WTC11 (cell line): ENCODE results near the gene PRR32. TPM values are rescaled to one million over a fixed set of nuclear protein-coding genes. Genes with fewer than 3 reads are reported as not detected.

Source experiments
- ATAC-seq: fragments of 200-7000 bp; cut with Tn5 transposase; 2 replicates; pipeline ENCODE4 v1.10.0; 2021; ENCODE audit warnings: mild to moderate bottlenecking, moderate library complexity
- CTCF ChIA-PET: fragments of 300-600 bp; sonication (Branson Sonifier 250); formaldehyde crosslinking; loops from one replicate; lab custom pipeline; 2021; ENCODE audit warnings: antibody characterized with exemption; lab: Charles Lee
- POLR2A ChIA-PET: fragments of 350-600 bp; sonication (Branson Sonifier 250); formaldehyde crosslinking; loops from one replicate; lab custom pipeline; 2021; ENCODE audit warnings: antibody characterized with exemption; lab: Charles Lee
- DNase-seq: peaks from one replicate; pipeline ENCODE4 v3.0.0; 2021; ENCODE audit warnings: low spot score
- H3K27ac Mint-ChIP-seq: 2 replicates; pipeline ENCODE4 v1.8.0; 2021; ENCODE audit warnings: mixed read lengths
- H3K27me3 Mint-ChIP-seq: 2 replicates; pipeline ENCODE4 v1.8.0; 2021; ENCODE audit warnings: low read depth, mild to moderate bottlenecking, moderate library complexity, mixed read lengths
- H3K36me3 Mint-ChIP-seq: 2 replicates; pipeline ENCODE4 v1.8.0; 2021; ENCODE audit warnings: mixed read lengths
- H3K4me1 Mint-ChIP-seq: 2 replicates; pipeline ENCODE4 v1.8.0; 2022; ENCODE audit warnings: mixed read lengths
- H3K4me3 Mint-ChIP-seq: 2 replicates; pipeline ENCODE4 v1.8.0; 2021; ENCODE audit warnings: mild to moderate bottlenecking, moderate library complexity, mixed read lengths
- H3K9me3 Mint-ChIP-seq: 2 replicates; pipeline ENCODE4 v1.8.0; 2021; ENCODE audit warnings: mixed read lengths
- CREB1 ChIP-seq: sonication (generic); formaldehyde crosslinking; IDR thresholded peaks from 2 replicates; pipeline ENCODE4 v1.8.0; 2023; ENCODE audit warnings: mild to moderate bottlenecking, missing genetic modification reagents
- EMX1 ChIP-seq: fragments of 250-450 bp; sonication (Bioruptor Pico); IDR thresholded peaks from 2 replicates; pipeline ENCODE4 v1.8.0; 2021; ENCODE audit warnings: mild to moderate bottlenecking
- NR3C1 ChIP-seq: sonication (generic); formaldehyde crosslinking; conservative IDR thresholded peaks from 2 replicates; pipeline ENCODE4 v1.8.1; 2023; ENCODE audit warnings: low read depth, mild to moderate bottlenecking, missing genetic modification reagents
- SMAD4 ChIP-seq: sonication (generic); formaldehyde crosslinking; IDR thresholded peaks from 2 replicates; pipeline ENCODE4 v1.8.0; 2022; ENCODE audit warnings: mild to moderate bottlenecking, missing genetic modification reagents
- SOX15 ChIP-seq: fragments of 250-450 bp; sonication (Bioruptor Pico); IDR thresholded peaks from 2 replicates; pipeline ENCODE4 v1.9.0; 2021; ENCODE audit warnings: mild to moderate bottlenecking
- TEAD1 ChIP-seq: sonication (generic); formaldehyde crosslinking; IDR thresholded peaks from 2 replicates; pipeline ENCODE4 v1.8.0; 2022; ENCODE audit warnings: mild to moderate bottlenecking, missing genetic modification reagents
- ZBTB43 ChIP-seq: sonication (generic); formaldehyde crosslinking; IDR thresholded peaks from 2 replicates; pipeline ENCODE4 v1.8.1; 2023; ENCODE audit warnings: mild to moderate bottlenecking, missing genetic modification reagents
- ZNF121 ChIP-seq: sonication (generic); formaldehyde crosslinking; IDR thresholded peaks from 2 replicates; pipeline ENCODE4 v1.8.0; 2023; ENCODE audit warnings: missing genetic modification reagents
- ZNF671 ChIP-seq: fragments of 250-450 bp; sonication (Bioruptor Pico); IDR thresholded peaks from 2 replicates; pipeline ENCODE4 v1.8.0; 2021; ENCODE audit warnings: mild to moderate bottlenecking
- ZSCAN18 ChIP-seq: fragments of 250-450 bp; sonication (Bioruptor Pico); IDR thresholded peaks from 2 replicates; pipeline ENCODE4 v2.1.2; 2022; ENCODE audit warnings: mild to moderate bottlenecking, moderate library complexity
- total RNA-seq: library from RNA; stranded (reverse); gene quantifications from 3 replicates; pipeline ENCODE4 v1.2.3, GENCODE V29; 2021
- TF ChIP-seq, protein P1 (sequence below): sonication (generic); formaldehyde crosslinking; IDR thresholded peaks from 2 replicates; pipeline ENCODE4 v1.8.1; 2023; ENCODE audit warnings: mild to moderate bottlenecking, missing genetic modification reagents
- TF ChIP-seq, protein P2 (sequence below): fragments of 250-450 bp; sonication (Bioruptor Pico); IDR thresholded peaks from 2 replicates; pipeline ENCODE4 v1.9.0; 2021; ENCODE audit warnings: mild to moderate bottlenecking
- TF ChIP-seq, protein P3 (sequence below): sonication (generic); formaldehyde crosslinking; IDR thresholded peaks from 2 replicates; pipeline ENCODE4 v1.8.0; 2023; ENCODE audit warnings: missing genetic modification reagents, mild to moderate bottlenecking, borderline replicate concordance
- TF ChIP-seq, protein P4 (sequence below): sonication (generic); formaldehyde crosslinking; IDR thresholded peaks from 2 replicates; pipeline ENCODE4 v1.8.1; 2022; ENCODE audit warnings: mild to moderate bottlenecking, missing genetic modification reagents, moderate library complexity, borderline replicate concordance

Gene PRR32
- total RNA-seq, 1 experiment from 2014 or later = not detected

GRCh38 chrX:126847143-126847542 lies 27.6 kb downstream of the PRR32 start:
- Mint-ChIP-seq H3K4me1 (no peaks in the 10 kb centered on the region), H3K36me3 (no peaks in the 10 kb centered on the region), H3K27ac (no peak overlapping the region), H3K9me3 (peaks cover 3% of the 10 kb centered on the region; the same call in 1 of the 2 replicates), H3K4me3 (no peak overlapping the region), H3K27me3 (no peaks in the 10 kb centered on the region)
- POLR2A ChIA-PET = no interaction called here
- DNase-seq (no peak), ATAC-seq (no peak)
- CTCF ChIA-PET = no interaction called here
- TF ChIP-seq SMAD4 (CRISPR knock-in tag) = no peak
- no peak for TF ChIP-seq EMX1 (CRISPR knock-in tag)

GRCh38 chrX:126855839-126856524 lies 36.5 kb downstream of the PRR32 start:
- ATAC-seq (no peak), DNase-seq (no peak)
- ChIA-PET CTCF (no interaction called here), POLR2A (no interaction called here)
- no peak overlapping the region for H3K4me3 Mint-ChIP-seq
- H3K27me3 Mint-ChIP-seq = no peaks in the 10 kb centered on the region
- H3K36me3 Mint-ChIP-seq = no peaks in the 10 kb centered on the region
- H3K4me1 Mint-ChIP-seq = no peaks in the 10 kb centered on the region
- H3K9me3 Mint-ChIP-seq = peaks cover 15% of the 10 kb centered on the region
- no peak overlapping the region for H3K27ac Mint-ChIP-seq
- TF ChIP-seq, protein P1, sequence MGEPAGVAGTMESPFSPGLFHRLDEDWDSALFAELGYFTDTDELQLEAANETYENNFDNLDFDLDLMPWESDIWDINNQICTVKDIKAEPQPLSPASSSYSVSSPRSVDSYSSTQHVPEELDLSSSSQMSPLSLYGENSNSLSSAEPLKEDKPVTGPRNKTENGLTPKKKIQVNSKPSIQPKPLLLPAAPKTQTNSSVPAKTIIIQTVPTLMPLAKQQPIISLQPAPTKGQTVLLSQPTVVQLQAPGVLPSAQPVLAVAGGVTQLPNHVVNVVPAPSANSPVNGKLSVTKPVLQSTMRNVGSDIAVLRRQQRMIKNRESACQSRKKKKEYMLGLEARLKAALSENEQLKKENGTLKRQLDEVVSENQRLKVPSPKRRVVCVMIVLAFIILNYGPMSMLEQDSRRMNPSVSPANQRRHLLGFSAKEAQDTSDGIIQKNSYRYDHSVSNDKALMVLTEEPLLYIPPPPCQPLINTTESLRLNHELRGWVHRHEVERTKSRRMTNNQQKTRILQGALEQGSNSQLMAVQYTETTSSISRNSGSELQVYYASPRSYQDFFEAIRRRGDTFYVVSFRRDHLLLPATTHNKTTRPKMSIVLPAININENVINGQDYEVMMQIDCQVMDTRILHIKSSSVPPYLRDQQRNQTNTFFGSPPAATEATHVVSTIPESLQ (CRISPR knock-in tag) = no peak
- TF ChIP-seq TEAD1 (no peak), ZNF671 (CRISPR knock-in tag) (no peak), ZSCAN18 (CRISPR knock-in tag) (no peak), ZNF121 (no peak), ZBTB43 (CRISPR knock-in tag) (no peak), CREB1 (CRISPR knock-in tag) (no peak), SOX15 (CRISPR knock-in tag) (no peak), NR3C1 (CRISPR knock-in tag) (no peak)
- TF ChIP-seq, protein P2, sequence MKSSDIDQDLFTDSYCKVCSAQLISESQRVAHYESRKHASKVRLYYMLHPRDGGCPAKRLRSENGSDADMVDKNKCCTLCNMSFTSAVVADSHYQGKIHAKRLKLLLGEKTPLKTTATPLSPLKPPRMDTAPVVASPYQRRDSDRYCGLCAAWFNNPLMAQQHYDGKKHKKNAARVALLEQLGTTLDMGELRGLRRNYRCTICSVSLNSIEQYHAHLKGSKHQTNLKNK (CRISPR knock-in tag) = no peak
- TF ChIP-seq, protein P3, sequence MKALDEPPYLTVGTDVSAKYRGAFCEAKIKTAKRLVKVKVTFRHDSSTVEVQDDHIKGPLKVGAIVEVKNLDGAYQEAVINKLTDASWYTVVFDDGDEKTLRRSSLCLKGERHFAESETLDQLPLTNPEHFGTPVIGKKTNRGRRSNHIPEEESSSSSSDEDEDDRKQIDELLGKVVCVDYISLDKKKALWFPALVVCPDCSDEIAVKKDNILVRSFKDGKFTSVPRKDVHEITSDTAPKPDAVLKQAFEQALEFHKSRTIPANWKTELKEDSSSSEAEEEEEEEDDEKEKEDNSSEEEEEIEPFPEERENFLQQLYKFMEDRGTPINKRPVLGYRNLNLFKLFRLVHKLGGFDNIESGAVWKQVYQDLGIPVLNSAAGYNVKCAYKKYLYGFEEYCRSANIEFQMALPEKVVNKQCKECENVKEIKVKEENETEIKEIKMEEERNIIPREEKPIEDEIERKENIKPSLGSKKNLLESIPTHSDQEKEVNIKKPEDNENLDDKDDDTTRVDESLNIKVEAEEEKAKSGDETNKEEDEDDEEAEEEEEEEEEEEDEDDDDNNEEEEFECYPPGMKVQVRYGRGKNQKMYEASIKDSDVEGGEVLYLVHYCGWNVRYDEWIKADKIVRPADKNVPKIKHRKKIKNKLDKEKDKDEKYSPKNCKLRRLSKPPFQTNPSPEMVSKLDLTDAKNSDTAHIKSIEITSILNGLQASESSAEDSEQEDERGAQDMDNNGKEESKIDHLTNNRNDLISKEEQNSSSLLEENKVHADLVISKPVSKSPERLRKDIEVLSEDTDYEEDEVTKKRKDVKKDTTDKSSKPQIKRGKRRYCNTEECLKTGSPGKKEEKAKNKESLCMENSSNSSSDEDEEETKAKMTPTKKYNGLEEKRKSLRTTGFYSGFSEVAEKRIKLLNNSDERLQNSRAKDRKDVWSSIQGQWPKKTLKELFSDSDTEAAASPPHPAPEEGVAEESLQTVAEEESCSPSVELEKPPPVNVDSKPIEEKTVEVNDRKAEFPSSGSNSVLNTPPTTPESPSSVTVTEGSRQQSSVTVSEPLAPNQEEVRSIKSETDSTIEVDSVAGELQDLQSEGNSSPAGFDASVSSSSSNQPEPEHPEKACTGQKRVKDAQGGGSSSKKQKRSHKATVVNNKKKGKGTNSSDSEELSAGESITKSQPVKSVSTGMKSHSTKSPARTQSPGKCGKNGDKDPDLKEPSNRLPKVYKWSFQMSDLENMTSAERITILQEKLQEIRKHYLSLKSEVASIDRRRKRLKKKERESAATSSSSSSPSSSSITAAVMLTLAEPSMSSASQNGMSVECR (CRISPR knock-in tag) = no peak
- TF ChIP-seq, protein P4, sequence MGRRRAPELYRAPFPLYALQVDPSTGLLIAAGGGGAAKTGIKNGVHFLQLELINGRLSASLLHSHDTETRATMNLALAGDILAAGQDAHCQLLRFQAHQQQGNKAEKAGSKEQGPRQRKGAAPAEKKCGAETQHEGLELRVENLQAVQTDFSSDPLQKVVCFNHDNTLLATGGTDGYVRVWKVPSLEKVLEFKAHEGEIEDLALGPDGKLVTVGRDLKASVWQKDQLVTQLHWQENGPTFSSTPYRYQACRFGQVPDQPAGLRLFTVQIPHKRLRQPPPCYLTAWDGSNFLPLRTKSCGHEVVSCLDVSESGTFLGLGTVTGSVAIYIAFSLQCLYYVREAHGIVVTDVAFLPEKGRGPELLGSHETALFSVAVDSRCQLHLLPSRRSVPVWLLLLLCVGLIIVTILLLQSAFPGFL (CRISPR knock-in tag) = no peak
